ENCODE results near the gene DTD2.
A peak's percentile ranks its signal among the peaks of the same experiment; 100 is the strongest.
"Not testable (repeated sequence)": the region's sequence is repeated elsewhere in the genome, so short reads cannot be mapped to it uniquely, and the experiment has no call there.

Gene DTD2

GRCh38 chr14:31441273-31442111 is 15.8 kb downstream of the DTD2 start:
- DNase-seq (ENCODE audit: low read depth in 2 of 2): no peak

- DNase-seq (ENCODE audit: low read depth in 2 of 2): no peak
Observed at GRCh38 chr14:31440280-31440679, 17.0 kb downstream of the DTD2 start.

DNA sequence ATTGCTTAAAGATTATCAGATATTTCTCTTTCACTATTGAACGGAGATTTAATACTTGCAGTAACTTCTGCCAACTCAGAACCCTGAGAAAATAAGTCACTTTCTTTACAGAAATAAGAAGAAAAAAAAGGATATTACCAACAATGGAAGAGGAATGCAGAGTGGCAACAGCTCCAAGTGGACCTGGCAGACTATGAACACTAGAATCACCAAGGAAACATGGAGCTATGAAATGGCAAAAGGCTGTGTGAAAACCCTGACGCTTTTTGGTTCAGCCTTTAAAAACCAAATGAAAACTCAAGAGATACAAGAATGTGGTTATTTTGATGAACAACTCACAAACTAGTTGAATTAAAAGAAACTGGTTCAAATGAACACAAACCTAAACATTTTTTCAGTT is 17.7 kb downstream of the DTD2 start:
- DNase-seq (ENCODE audit: low read depth in 2 of 2): no peak

DNA sequence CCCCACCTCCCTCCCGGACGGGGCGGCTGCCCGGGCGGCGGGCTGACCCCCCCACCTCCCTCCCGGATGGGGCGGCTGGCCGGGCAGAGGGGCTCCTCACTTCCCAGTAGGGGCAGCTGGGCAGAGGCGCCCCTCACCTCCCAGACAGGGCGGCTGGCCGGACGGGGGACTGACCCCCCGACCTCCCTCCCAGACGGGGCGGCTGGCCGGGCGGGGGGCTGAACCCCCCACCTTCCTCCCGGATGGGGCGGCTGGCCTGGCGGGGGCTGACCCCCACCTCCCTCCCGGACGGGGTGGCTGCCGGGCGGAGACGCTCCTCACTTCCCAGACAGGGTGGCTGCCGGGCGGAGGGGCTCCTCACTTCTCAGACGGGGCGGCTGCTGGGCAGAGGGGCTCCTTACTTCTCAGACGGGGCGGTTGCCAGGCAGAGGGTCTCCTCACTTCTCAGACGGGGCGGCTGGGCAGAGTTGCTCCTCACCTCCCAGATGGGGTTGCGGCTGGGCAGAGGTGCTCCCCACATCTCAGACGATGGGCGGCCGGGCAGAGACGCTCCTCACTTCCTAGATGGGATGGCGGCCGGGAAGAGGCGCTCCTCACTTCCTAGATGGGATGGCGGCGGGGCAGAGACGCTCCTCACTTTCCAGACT is 20.1 kb downstream of the DTD2 start:
- DNase-seq (ENCODE audit: low read depth in 2 of 2): not testable (repeated sequence)

- DNase-seq (ENCODE audit: low read depth in 2 of 2): no peak
Observed at GRCh38 chr14:31435276-31435675, 22.0 kb downstream of the DTD2 start.

DNA sequence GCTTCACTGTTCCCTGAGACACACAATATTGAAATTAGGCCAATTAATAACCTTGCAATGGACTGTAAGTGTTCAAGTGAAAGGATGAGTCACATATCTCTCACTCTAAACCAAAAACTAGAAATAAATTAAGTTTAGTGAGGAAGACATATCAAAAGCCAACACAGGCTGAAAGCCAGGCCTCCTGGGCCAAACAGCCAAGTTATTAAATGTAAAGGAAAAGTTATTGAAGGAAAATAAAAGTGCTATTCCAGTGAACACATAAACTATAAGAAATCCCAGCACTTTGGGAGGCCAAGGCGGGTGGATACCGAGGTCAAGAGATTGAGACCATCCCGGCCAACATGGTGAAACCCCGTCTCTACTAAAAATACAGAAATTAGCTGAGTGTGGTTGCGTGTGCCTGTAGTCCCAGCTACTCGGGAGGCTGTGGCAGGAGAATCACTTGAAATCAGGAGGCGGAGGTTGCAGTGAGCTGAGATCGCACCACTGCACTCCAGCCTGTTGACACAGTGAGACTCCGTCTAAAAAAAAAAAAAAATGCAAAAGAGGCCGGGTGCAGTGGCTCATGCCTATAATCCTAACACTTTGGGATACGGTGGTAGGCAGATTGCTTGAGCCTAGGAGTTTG is 26.6 kb downstream of the DTD2 start:
- DNase-seq (ENCODE audit: low read depth in 2 of 2): no peak

DNA sequence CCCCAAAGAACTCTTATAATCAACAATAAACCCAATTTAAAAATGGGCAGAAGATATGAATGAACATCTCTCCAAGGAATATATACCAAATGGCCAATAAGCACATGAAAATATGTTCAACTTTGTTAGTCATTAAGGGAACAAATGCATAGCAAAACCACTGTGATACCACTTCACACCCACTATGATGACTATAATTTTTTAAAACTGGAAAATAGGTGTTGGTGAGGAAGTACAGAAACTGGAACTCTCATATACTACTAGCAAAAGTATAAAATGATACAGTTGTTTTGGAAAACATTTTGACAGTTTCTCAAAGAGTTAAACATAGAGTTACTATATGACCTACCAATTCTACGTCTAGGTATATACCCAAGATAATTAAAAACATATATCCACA is 27.5 kb downstream of the DTD2 start:
- DNase-seq (ENCODE audit: low read depth in 2 of 2): no peak

DNA sequence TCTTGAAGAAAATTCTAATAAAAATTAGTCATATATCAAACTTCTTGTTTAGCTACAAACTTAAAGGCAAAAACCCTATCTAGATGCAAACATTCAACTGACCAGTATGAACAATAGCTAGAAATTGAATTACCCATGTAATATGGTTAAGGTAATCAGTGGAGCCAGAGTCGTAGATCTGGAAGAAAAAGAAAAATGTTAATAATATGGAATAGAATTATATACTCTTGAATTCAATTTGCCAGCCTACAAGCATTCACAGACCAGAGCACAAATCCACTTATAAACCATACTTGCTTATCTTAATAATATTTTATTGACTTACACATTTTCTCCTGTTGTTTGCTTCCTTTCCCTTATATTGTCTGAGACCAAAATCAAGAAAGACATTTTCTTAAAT is 29.3 kb downstream of the DTD2 start:
- DNase-seq (ENCODE audit: low read depth in 2 of 2): no peak

- DNase-seq (ENCODE audit: low read depth in 2 of 2): no peak
Observed at GRCh38 chr14:31426663-31427062, 30.6 kb downstream of the DTD2 start.

GRCh38 chr14:31425905-31426304 is 31.4 kb downstream of the DTD2 start:
- DNase-seq (ENCODE audit: low read depth in 2 of 2): no peak

DNA sequence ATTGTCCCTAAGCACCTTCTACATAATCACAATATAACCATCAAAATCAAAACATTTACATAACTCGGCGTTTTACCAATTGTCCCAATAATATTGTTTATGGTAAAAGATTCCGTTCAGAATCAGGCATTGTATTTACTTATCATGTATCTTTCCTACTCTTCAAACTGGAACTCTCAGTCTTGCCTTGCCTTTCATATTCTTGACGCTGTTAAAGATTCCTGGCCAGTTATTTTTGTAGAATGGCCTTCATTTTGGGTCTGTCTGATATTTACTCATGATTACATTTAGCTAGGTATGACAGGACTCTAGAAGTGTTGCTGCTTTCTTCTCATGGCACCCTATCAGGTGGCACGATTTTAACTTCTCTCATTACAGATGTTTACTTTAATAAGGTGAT is 36.1 kb downstream of the DTD2 start:
- no peak for DNase-seq (ENCODE audit: low read depth in 2 of 2)

- DNase-seq (ENCODE audit: low read depth in 2 of 2): peak; percentile 85 to 89
Observed at GRCh38 chr14:31420319-31421111, 36.8 kb downstream of the DTD2 start, which contains the start of gene HEATR5A. Gene HEATR5A (minus strand): TSS chr14:31420550. CDS start chr14:31402975, 17,575 bp downstream.

DNA sequence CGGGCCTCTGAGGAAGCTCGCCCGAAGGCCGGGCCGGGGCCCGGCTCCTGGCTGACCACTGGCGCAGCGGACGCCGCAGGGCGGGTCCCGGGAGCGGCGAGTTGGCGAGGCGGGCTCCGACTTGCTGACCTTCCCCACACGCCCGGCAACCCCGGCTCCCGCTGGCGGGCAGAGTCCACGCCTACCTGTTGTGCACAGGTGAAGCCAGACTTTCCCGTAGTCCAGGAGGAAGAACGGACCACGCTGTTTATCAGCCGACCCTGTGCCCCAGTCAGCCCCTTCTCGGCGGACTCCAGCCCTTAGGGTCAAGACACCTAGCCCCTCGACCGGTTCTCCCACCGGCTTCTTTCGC is 37.4 kb downstream of the DTD2 start:
- DNase-seq (ENCODE audit: low read depth in 2 of 2): no peak

DNA sequence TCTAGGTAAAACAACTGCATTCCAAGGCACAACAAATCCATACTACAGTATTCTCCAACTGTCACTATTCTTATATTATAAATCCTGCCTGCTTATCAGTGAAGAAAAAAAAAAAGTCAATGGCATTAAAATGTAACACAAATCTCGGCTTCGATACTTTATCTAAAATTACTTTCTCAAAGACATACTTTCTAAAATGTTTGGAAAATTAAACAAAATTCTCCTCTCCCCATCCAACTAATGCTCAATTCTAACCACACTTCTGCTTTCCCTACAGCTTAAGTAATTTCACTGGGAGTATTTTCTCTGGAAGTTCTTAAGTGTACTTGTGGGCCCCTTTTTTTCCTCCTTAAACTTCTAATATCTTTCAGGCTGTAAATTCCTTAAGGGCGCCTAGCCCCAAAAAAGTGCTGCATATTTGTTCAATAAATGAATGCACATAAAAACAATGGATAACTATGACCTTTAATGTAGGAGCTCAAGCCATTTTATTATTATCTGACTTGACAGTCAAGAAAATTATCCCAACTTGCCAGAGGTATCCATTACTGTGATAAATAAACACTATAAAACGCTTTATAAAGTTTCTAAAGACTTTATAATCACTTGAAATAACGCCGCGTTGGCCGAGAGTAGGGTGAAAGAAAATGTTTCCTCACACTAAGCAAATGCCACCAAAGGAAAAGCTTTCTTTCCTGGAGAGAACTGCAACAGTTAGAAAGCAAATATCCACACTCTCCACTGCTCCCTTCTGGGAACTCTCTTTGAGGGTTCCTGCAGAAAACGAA is 37.9 kb downstream of the DTD2 start:
- DNase-seq (ENCODE audit: low read depth in 2 of 2): no peak

DNA sequence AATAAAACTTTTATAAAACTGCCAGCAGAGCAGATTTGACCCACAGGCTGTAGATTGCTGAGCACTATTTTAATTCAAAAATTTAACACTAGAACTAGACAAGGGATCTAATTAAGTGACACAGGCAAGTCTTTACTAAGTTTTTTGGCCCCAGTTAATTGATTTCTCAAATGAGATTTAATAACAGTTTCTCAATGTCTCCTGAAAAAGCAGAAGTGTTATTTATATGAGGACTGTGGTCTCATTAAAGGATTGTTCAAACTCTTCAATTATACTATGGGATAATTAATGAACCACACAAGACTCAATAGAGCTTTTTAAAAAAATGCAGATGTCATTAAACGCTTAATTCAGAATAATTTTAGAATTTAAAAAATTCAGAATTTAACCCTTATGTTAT is 38.9 kb downstream of the DTD2 start:
- DNase-seq (ENCODE audit: low read depth in 2 of 2): no peak

DNA sequence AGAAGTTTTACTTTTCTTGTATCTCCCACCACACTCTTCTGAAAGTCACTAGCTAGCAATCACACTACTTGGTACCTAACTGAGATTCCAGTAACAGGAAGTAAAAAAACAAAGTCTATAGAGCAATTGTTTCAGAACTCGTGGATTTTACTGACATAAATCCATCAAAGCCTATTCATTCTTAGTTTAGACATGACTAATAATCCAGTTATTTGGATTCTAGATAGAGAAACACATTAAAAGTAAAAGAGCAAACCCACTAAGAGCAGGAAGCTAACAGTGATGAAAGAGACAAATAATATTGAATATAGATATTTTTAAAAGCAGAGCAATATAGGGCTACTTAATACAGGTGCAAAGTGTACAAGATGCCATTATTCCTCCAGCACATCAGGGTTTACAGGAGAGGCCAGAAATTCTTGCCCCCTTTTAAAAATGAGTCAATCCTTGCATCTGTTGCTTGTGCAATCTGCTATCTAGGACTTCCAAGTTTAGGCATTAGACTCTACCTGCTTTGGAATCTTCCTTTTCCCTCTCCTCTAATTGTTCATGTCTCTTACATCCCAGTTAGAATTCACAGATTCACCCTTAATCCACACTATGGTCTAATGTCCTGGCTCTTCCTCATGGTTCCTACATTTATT is 43.0 kb downstream of the DTD2 start:
- no peak for DNase-seq (ENCODE audit: low read depth in 2 of 2)

DNA sequence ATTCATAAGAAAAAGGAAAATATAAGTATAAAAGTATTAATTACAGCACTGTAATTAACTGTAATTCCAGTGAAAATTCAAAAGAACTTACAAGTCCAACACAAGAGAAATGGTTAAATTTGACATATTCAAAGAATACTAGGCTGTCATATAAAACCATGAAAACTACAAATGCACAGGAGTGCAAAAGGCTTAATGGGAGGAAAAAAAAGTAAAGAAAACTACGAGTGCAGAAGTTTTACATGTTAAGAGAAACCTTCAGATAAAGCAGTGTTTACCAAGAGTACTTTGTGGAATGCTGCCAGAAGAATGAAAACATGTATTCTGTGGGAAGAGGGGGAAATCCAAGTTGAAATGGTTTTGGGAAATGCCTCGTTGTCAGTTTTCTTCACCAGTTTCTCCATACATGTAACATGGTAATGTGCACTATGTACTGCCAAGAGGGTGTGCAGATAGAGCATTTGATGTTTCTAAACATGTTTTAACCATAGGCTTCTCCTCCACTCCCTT is 46.0 kb downstream of the DTD2 start:
- DNase-seq (ENCODE audit: low read depth in 2 of 2): no peak

DNA sequence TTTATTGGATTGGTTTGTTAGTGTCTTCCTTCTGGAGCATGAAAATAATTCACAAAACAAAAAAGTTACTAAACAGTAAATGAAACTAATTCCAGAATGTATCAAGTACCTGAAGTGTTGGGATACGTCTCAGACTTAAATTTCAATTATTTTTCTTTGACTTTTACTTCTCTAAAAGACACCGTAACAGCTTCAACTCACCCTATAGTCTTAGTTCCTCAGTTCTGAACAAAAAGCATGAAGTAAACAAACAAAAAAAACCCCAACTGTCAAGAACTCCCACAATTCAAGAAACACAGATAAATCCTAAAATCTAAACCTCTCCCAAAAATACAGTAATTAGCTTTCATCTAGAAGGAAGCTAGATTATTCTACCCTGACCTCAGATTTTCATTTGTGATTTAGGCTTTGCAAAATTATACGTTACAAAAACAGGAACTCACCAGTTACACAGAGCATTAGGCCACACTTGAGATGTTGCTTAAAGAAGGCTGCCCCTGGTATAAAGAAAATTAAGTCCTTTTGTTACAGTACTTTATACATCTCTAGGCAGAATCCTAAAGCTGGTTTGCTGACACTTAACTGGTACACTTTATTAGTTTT is 47.2 kb downstream of the DTD2 start:
- DNase-seq (ENCODE audit: low read depth in 2 of 2): no peak

- DNase-seq (ENCODE audit: low read depth in 2 of 2): no peak
Observed at GRCh38 chr14:31408421-31408820, 48.9 kb downstream of the DTD2 start.

DNA sequence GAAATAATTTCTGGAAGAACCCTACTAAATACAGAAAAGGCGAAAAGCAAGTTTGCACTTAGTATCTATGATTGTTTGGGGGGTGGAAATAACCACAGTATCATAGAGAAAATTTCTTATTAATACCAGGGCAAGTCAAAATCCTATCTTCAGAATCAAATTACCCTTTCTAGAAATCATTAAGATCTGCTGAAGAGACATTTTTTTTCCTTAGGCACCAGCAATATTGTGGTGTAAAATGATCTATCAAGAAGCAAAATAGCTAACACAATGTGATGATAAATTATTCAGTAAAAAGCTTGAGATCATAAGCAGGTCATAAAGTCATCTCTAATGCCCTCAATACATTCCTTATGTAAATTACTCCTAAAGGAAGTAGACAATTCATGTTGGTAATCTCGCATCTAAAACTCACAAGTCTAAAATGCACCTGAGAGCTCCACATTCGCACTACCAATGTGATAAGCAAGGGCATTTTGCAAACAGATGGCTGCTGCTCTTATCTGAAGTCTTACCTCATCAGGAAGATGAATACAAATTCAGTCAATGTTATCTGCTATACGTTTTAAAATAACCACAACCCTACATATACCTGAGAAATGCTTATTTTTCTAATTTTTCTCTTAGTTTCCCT is 51.6 kb downstream of the DTD2 start:
- no peak for DNase-seq (ENCODE audit: low read depth in 2 of 2)
